Neural progenitor cell (in vitro differentiated cells): ENCODE measurements around the gene ZNF831.

Source experiments
- EZH2 ChIP-seq: fragments of 200-600 bp; sonication (generic); IDR thresholded peaks from 2 replicates; pipeline ENCODE4 v1.6.1; 2017; ENCODE audit warnings: antibody characterized with exemption, mild to moderate bottlenecking, moderate library complexity
- TF ChIP-seq, protein P1 (sequence below): fragments of 200-600 bp; sonication (generic); IDR thresholded peaks from 2 replicates; pipeline ENCODE4 v1.5.1; 2017; ENCODE audit warnings: antibody characterized with exemption, mild to moderate bottlenecking

DNA sequence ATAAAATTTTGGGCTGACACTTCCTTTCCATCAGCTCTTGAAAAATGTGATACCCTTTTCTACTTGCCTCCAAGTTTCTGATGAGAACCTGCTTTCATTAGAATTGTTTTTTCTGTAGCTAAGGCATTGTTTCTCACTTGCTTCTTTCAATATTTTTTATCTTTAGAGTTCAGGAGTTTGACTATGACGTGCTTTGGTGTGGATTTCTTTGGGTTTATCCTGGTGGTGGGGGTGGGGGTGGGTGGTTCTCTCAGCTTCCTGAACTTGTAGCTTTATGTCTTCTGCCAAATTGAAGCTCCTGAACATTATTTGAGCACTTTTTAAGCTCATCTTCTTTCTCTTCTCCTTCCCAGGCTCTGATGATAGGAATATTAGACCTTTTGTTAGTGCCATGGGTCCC, 11.4 kb downstream of the ZNF831 start:
- TF ChIP-seq, protein P1, sequence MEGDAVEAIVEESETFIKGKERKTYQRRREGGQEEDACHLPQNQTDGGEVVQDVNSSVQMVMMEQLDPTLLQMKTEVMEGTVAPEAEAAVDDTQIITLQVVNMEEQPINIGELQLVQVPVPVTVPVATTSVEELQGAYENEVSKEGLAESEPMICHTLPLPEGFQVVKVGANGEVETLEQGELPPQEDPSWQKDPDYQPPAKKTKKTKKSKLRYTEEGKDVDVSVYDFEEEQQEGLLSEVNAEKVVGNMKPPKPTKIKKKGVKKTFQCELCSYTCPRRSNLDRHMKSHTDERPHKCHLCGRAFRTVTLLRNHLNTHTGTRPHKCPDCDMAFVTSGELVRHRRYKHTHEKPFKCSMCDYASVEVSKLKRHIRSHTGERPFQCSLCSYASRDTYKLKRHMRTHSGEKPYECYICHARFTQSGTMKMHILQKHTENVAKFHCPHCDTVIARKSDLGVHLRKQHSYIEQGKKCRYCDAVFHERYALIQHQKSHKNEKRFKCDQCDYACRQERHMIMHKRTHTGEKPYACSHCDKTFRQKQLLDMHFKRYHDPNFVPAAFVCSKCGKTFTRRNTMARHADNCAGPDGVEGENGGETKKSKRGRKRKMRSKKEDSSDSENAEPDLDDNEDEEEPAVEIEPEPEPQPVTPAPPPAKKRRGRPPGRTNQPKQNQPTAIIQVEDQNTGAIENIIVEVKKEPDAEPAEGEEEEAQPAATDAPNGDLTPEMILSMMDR, result no peak
- no peak for TF ChIP-seq EZH2
